Thymus (tissue), 11 donors: ENCODE measurements around the gene MUC5B. TPM values are rescaled to one million over a fixed set of nuclear protein-coding genes. Genes with fewer than 3 reads are reported as not detected.
"Not testable (repeated sequence)": the region's sequence is repeated elsewhere in the genome, so short reads cannot be mapped to it uniquely, and the experiment has no call there.

Source experiments
- DNase-seq, 9 donors: peaks; one replicate each; pipeline ENCODE4 v3.0.0-alpha.2; 2013; ENCODE audit warnings: low spot score in 9 of 9, low read depth in 6 of 9, missing footprints in 1 of 9
- H3K27ac ChIP-seq, 2 donors: one replicate each; pipeline ENCODE4 v1.5.1; 2013; ENCODE audit warnings: control low read depth in 1 of 2, low read depth in 1 of 2, low read length in 1 of 2, mild to moderate bottlenecking in 1 of 2, moderate library complexity in 1 of 2
- H3K27me3 ChIP-seq, 2 donors: one replicate each; pipeline ENCODE4 v1.5.1; 2013; ENCODE audit warnings: low read length in 1 of 2; ENCODE audit not compliant: control insufficient read depth in 2 of 2, insufficient read depth in 1 of 2
- H3K36me3 ChIP-seq, 2 donors: one replicate each; pipeline ENCODE4 v1.5.1; 2013; ENCODE audit warnings: low read length in 1 of 2, mild to moderate bottlenecking in 1 of 2, moderate library complexity in 1 of 2; ENCODE audit not compliant: control insufficient read depth in 2 of 2, insufficient read depth in 2 of 2
- H3K4me1 ChIP-seq, 2 donors: one replicate each; pipeline ENCODE4 v1.5.1; 2013; ENCODE audit warnings: low read length in 2 of 2; ENCODE audit not compliant: control insufficient read depth in 2 of 2, insufficient read depth in 2 of 2
- H3K4me3 ChIP-seq, 2 donors: one replicate each; pipeline ENCODE4 v1.5.1; 2013; ENCODE audit warnings: low read length in 2 of 2, control low read depth in 1 of 2, mild to moderate bottlenecking in 1 of 2
- H3K9me3 ChIP-seq, 2 donors: one replicate each; pipeline ENCODE4 v1.5.1; 2013; ENCODE audit warnings: low read length in 1 of 2, mild to moderate bottlenecking in 1 of 2; ENCODE audit not compliant: control insufficient read depth in 2 of 2, insufficient read depth in 1 of 2
- whole genome bisulfite sequencing: extraction: QIAGEN DNeasy Blood & Tissue Kit; methylation state at CpG from one replicate; pipeline ENCODE4 v1.1.7; 2013; 5-methylcytosine and 5-hydroxymethylcytosine counted together
- polyA plus RNA-seq: library from polyadenylated mRNA; stranded (reverse); fragments of 200-250 nt; gene quantifications from one replicate; pipeline ENCODE4 v1.2.3, GENCODE V29; 2013
- total RNA-seq: library from RNA; stranded (reverse); fragments of 120-200 nt; gene quantifications from one replicate; pipeline ENCODE4 v1.2.4, GENCODE V29; 2013
- donor health status: healthy.

MUC5B gene
- total and polyA plus RNA-seq, 2 donors: under 0.01 to 0.02 TPM

- not testable (repeated sequence) for H3K27me3 ChIP-seq, H3K4me1 ChIP-seq, DNase-seq, H3K36me3 ChIP-seq, H3K27ac ChIP-seq, H3K4me3 ChIP-seq
- 97% methylated on average over 4 of the region's 12 CpGs for WGBS
- H3K9me3 ChIP-seq: peaks cover 9 to 52% of the 10 kb centered on the region in 2 donors
Observed at GRCh38 chr11:1250411-1250810, 27.5 kb downstream of the MUC5B start.

GRCh38 chr11:1251236-1251770 lies 28.4 kb downstream of the MUC5B start:
- 97% methylated on average over 16 of the region's 16 CpGs for WGBS
- DNase-seq: no peak

GRCh38 chr11:1252371-1253102 lies 29.7 kb downstream of the MUC5B start:
- DNase-seq: no peak
- WGBS: 98% methylated on average over 38 of the region's 38 CpGs

More at GRCh38 chr11:1251236-1251770, 28.4 kb downstream of the MUC5B start:
- H3K4me1 ChIP-seq: no peaks in the 10 kb centered on the region
- H3K27me3 ChIP-seq: no peaks in the 10 kb centered on the region
- no peak overlapping the region for H3K27ac ChIP-seq
- peaks cover 4 to 45% of the 10 kb centered on the region in 2 donors for H3K9me3 ChIP-seq
- no peak overlapping the region for H3K4me3 ChIP-seq
- H3K36me3 ChIP-seq: no peaks in the 10 kb centered on the region

GRCh38 chr11:1253103-1253485 lies 30.2 kb downstream of the MUC5B start:
- Histone ChIP-seq H3K27ac (no peak overlapping the region), H3K36me3 (no peaks in the 10 kb centered on the region), H3K27me3 (no peaks in the 10 kb centered on the region), H3K4me1 (no peaks in the 10 kb centered on the region), H3K9me3 (peaks cover 3 to 42% of the 10 kb centered on the region in 2 donors), H3K4me3 (no peak overlapping the region)
- WGBS: 93% methylated on average over 9 of the region's 9 CpGs
- no peak for DNase-seq

More at GRCh38 chr11:1252371-1253102, 29.7 kb downstream of the MUC5B start:
- H3K27me3 ChIP-seq: no peaks in the 10 kb centered on the region
- no peaks in the 10 kb centered on the region for H3K36me3 ChIP-seq
- peaks cover 3 to 42% of the 10 kb centered on the region in 2 donors for H3K9me3 ChIP-seq
- H3K27ac ChIP-seq: no peak overlapping the region
- no peak overlapping the region for H3K4me3 ChIP-seq
- no peaks in the 10 kb centered on the region for H3K4me1 ChIP-seq

- Histone ChIP-seq H3K36me3 (no peaks in the 10 kb centered on the region), H3K4me1 (no peaks in the 10 kb centered on the region), H3K9me3 (peaks cover 3 to 38% of the 10 kb centered on the region in 2 donors), H3K4me3 (no peak overlapping the region), H3K27ac (no peak overlapping the region), H3K27me3 (no peaks in the 10 kb centered on the region)
- DNase-seq: no peak
- 97% methylated on average over 22 of the region's 22 CpGs for WGBS
Observed at GRCh38 chr11:1254086-1254648, 31.3 kb downstream of the MUC5B start.

- DNase-seq: no peak
- H3K27me3 ChIP-seq: no peaks in the 10 kb centered on the region
- H3K36me3 ChIP-seq: no peaks in the 10 kb centered on the region
- peaks cover 3 to 35% of the 10 kb centered on the region in 2 donors for H3K9me3 ChIP-seq
- 94% methylated on average over 19 of the region's 19 CpGs for WGBS
- H3K27ac ChIP-seq: no peak overlapping the region
- H3K4me1 ChIP-seq: no peaks in the 10 kb centered on the region
- H3K4me3 ChIP-seq: no peak overlapping the region
Observed at GRCh38 chr11:1254733-1255132, 31.9 kb downstream of the MUC5B start.

- H3K4me3 ChIP-seq: no peak overlapping the region
- peaks cover 3 to 30% of the 10 kb centered on the region in 2 donors for H3K9me3 ChIP-seq
- no peak overlapping the region for H3K27ac ChIP-seq
- H3K4me1 ChIP-seq: no peaks in the 10 kb centered on the region
- no peaks in the 10 kb centered on the region for H3K36me3 ChIP-seq
- no peak for DNase-seq
- H3K27me3 ChIP-seq: no peaks in the 10 kb centered on the region
- WGBS: 92% methylated on average over 24 of the region's 24 CpGs
Observed at GRCh38 chr11:1255151-1255550, 32.3 kb downstream of the MUC5B start.

GRCh38 chr11:1256257-1257045 lies 33.6 kb downstream of the MUC5B start:
- Histone ChIP-seq H3K27me3 (no peaks in the 10 kb centered on the region), H3K9me3 (peaks cover 1 to 20% of the 10 kb centered on the region in 2 donors), H3K4me3 (no peak overlapping the region), H3K4me1 (no peaks in the 10 kb centered on the region), H3K27ac (no peak overlapping the region), H3K36me3 (no peaks in the 10 kb centered on the region)
- 68% methylated on average over 26 of the region's 26 CpGs for WGBS
- no peak for DNase-seq

- Histone ChIP-seq H3K27me3 (no peaks in the 10 kb centered on the region), H3K9me3 (peaks cover 1 to 11% of the 10 kb centered on the region in 2 donors), H3K4me3 (no peak overlapping the region), H3K4me1 (peaks cover 4% of the 10 kb centered on the region in 2 donors), H3K36me3 (no peaks in the 10 kb centered on the region), H3K27ac (no peak overlapping the region)
- no peak for DNase-seq
- WGBS: 94% methylated on average over 27 of the region's 27 CpGs
Observed at GRCh38 chr11:1257366-1257765, 34.5 kb downstream of the MUC5B start.
